ENCODE results near the gene ETV6. TPM values are rescaled to one million over a fixed set of nuclear protein-coding genes. Genes with fewer than 3 reads are reported as not detected.

ETV6 gene
- total RNA-seq, 4 donors from 2014 or later = 17.7 to 27.1 (median 25.0) TPM

- DNase-seq (ENCODE audit: low spot score in 2 of 2) = no peak
- no peak overlapping the region for H3K4me3 ChIP-seq (ENCODE audit: low read depth, poor library complexity, severe bottlenecking)
- intact Hi-C loops (cut with DNase I; ENCODE audit: low total_unique reads) = loop anchor here (10.0 kb wide), 1 partner anchor 468 kb away; no protein-coding TSS in a partner anchor
- WGBS, 2 donors = 69 to 83% methylated on average over 7 of the region's 7 CpGs
- TF ChIP-seq CTCF (IDR thresholded peaks at IDR 0.05) = no peak
- TF ChIP-seq POLR2A (IDR thresholded peaks at IDR 0.05) = no peak
These were observed 207.5 kb downstream of the ETV6 start for GRCh38 chr12:11856971-11857370.

DNA sequence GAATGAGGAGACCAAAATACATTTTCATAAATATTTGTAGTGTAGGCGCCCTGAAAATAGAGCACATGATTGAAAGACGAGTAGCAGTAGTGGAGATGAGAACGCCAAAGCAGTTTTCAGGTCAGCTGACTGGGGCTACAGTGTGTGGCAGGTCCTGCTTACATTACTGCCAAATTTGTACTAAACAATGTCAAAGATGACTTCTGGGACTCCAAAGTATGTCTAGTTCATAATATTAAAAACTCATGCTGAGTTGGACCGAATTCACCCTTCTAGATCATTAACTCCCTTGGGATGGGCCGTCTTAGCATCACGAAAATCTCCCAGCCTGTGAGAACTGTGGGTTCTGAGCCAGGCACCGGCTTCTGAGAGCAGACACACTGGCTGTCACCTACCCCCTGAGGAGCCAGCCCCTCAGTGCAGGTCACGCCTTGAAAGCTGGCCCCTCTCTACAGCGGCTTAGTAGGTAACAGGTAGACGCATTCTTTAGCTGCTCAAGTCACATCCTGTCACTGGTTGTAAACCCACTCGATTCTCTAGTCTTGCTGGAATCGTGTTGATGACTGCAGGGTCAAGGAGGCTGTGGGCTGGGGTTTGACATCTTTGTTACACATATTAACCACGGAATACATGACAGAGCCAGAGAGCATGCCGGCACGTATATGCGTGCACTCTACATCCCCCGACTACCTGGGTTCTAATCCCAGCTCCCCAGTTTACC, 210.4 kb downstream of the ETV6 start:
- WGBS, 2 donors = 83 to 89% methylated on average over 17 of the region's 17 CpGs
- intact Hi-C loops (cut with DNase I; ENCODE audit: low total_unique reads) = loop anchor here (10.0 kb wide), 1 partner anchor 465 kb away; no protein-coding TSS in a partner anchor
- H3K4me3 ChIP-seq (ENCODE audit: low read depth, poor library complexity, severe bottlenecking) = no peak overlapping the region
- no peak for TF ChIP-seq CTCF (IDR thresholded peaks at IDR 0.05)
- TF ChIP-seq POLR2A (IDR thresholded peaks at IDR 0.05) = no peak
- DNase-seq (ENCODE audit: low spot score in 2 of 2) = no peak

- H3K4me3 ChIP-seq (ENCODE audit: low read depth, poor library complexity, severe bottlenecking) = no peak overlapping the region
- TF ChIP-seq CTCF (IDR thresholded peaks at IDR 0.05) (no peak), POLR2A (IDR thresholded peaks at IDR 0.05) (no peak)
- WGBS, 2 donors = 65 to 80% methylated on average over 5 of the region's 5 CpGs
- intact Hi-C loops (cut with DNase I; ENCODE audit: low total_unique reads) = no loop called here
- no peak for DNase-seq (ENCODE audit: low spot score in 2 of 2)
These were observed 211.8 kb downstream of the ETV6 start for GRCh38 chr12:11861155-11861863.

DNA sequence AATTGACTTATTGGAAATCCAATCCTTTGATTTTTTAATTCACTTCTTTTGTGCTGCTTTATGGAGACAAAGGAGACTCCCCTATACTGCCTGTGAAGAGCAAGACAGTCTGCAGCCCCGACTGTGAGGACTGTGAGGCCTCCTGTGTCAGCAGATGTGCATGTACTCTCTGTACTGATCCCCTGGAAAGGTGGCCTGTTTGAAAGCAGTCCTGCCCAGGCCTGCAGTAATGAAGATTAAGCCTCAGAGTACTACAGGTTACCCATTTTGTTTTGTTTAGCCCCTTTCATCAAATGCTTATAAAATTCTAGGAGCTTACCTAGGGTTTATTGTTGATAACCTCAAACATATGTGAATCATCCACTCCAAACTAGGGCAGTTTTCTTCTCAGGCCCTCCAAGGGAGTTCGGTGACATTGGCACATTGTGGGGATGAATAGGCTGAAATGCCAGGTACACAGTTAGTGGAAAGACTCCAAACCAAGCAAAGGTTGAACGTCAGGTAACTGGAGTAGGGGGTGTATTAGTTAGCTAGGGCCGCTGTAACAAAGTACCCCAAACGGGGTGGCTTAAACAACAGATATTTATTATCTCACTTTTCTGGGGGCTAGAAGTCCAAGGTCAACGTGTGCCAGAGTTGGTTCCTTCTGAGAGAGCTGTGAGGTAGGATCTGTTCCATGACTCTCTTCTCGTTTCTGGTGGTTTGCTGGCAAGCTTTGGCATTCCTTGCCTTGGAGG, 212.6 kb downstream of the ETV6 start:
- TF ChIP-seq POLR2A (IDR thresholded peaks at IDR 0.05) = no peak
- TF ChIP-seq CTCF (IDR thresholded peaks at IDR 0.05) = no peak
- intact Hi-C loops (cut with DNase I; ENCODE audit: low total_unique reads) = no loop called here
- 84 to 87% methylated on average over 7 of the region's 7 CpGs for WGBS, 2 donors
- no peak for DNase-seq (ENCODE audit: low spot score in 2 of 2)
- no peak overlapping the region for H3K4me3 ChIP-seq (ENCODE audit: low read depth, poor library complexity, severe bottlenecking)

DNA sequence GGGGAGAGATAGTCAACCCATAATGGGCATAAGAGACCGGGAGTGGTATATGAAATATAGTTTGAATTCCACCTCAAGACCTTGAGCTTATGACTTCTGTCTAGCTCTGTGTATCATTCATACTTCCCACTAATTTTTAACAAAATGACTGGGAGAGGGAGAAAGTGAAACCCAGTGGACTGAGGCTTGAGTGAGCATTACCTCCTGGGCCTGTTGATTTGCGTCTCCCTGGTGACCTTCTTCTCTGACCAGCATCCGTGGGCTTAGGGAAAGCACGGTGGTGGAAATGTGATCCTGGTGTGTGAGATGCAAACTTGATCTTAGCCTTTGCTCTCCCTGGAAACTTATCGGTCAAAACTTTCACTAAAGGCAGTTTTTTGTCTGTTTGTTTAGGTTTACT, 213.3 kb downstream of the ETV6 start:
- intact Hi-C loops (cut with DNase I; ENCODE audit: low total_unique reads) = no loop called here
- no peak overlapping the region for H3K4me3 ChIP-seq (ENCODE audit: low read depth, poor library complexity, severe bottlenecking)
- TF ChIP-seq POLR2A (IDR thresholded peaks at IDR 0.05) = no peak
- no peak for TF ChIP-seq CTCF (IDR thresholded peaks at IDR 0.05)
- no peak for DNase-seq (ENCODE audit: low spot score in 2 of 2)
- WGBS, 2 donors = 46 to 54% methylated on average over 5 of the region's 5 CpGs

All from lower leg skin (tissue), 4 donors.